Activated CD4-positive, alpha-beta memory T cell treated with anti-CD3 and anti-CD28 coated beads, Interleukin-2, amount 10 ng/mL, durations not matched to agents 7 days and 5 days (primary cell): ENCODE data around the gene GIGYF2. TPM values are rescaled to one million over a fixed set of nuclear protein-coding genes. Genes with fewer than 3 reads are reported as not detected.

Experiments
- CTCF ChIA-PET: fragments of 350-600 bp; sonication (Branson Sonifier 250); formaldehyde crosslinking; loops from one replicate; lab custom pipeline; 2021; ENCODE audit warnings: antibody characterized with exemption, inconsistent platforms; lab: Charles Lee
- POLR2A ChIA-PET: fragments of 350-600 bp; sonication (Branson Sonifier 250); formaldehyde crosslinking; loops from one replicate; lab custom pipeline; 2021; ENCODE audit warnings: antibody characterized with exemption; lab: Charles Lee
- DNase-seq: peaks from one replicate; pipeline ENCODE4 v3.0.0-alpha.2; 2020
- H3K27ac Mint-ChIP-seq: one replicate; pipeline ENCODE4 v1.8.0; 2021; ENCODE audit warnings: mild to moderate bottlenecking, mixed read lengths
- H3K27me3 Mint-ChIP-seq: one replicate; pipeline ENCODE4 v1.8.0; 2021; ENCODE audit warnings: mixed read lengths
- H3K36me3 Mint-ChIP-seq: one replicate; pipeline ENCODE4 v1.8.0; 2021; ENCODE audit warnings: low read depth, mixed read lengths
- H3K4me1 Mint-ChIP-seq: one replicate; pipeline ENCODE4 v1.8.0; 2021; ENCODE audit warnings: mixed read lengths
- H3K4me3 Mint-ChIP-seq: one replicate; pipeline ENCODE4 v1.8.0; 2021; ENCODE audit warnings: mild to moderate bottlenecking, mixed read lengths
- H3K9me3 Mint-ChIP-seq: one replicate; pipeline ENCODE4 v1.8.0; 2021; ENCODE audit warnings: mixed read lengths
- total RNA-seq, 2 experiments: library from RNA; stranded (reverse); gene quantifications; one replicate each; pipeline ENCODE4 v1.2.3, GENCODE V29; 2021

Gene GIGYF2
- total RNA-seq, 2 experiments from 2014 or later: 56.5 to 59.9 TPM

- Mint-ChIP-seq H3K27me3 (no peaks in the 10 kb centered on the region), H3K36me3 (peaks cover 27% of the 10 kb centered on the region), H3K4me1 (peaks cover 18% of the 10 kb centered on the region), H3K27ac (no peak overlapping the region), H3K4me3 (no peak overlapping the region), H3K9me3 (no peaks in the 10 kb centered on the region)
- ChIA-PET POLR2A (interaction anchor here (1.6 kb wide), 1 partner anchor 8 kb away, joined by 5 read pairs; no protein-coding TSS in a partner anchor), CTCF (no interaction called here)
- DNase-seq: no peak
Observed at GRCh38 chr2:232779465-232779864, 82.3 kb downstream of the GIGYF2 start.

- Mint-ChIP-seq H3K27ac (no peak overlapping the region), H3K27me3 (no peaks in the 10 kb centered on the region), H3K4me3 (no peak overlapping the region), H3K4me1 (peaks cover 21% of the 10 kb centered on the region), H3K9me3 (no peaks in the 10 kb centered on the region), H3K36me3 (peaks cover 28% of the 10 kb centered on the region)
- POLR2A ChIA-PET: interaction anchor here (0.7 to 1.6 kb wide), 2 partner anchors 8 to 10 kb away, joined by 3 to 5 read pairs; no protein-coding TSS in a partner anchor
- no peak for DNase-seq
- CTCF ChIA-PET: no interaction called here
Observed at GRCh38 chr2:232779934-232780333, 82.8 kb downstream of the GIGYF2 start.

GRCh38 chr2:232781765-232782164 is 84.6 kb downstream of the GIGYF2 start:
- H3K4me3 Mint-ChIP-seq: no peak overlapping the region
- peaks cover 34% of the 10 kb centered on the region for H3K36me3 Mint-ChIP-seq
- ChIA-PET CTCF (no interaction called here), POLR2A (interaction anchor here (1.2 kb wide), 1 partner anchor 9 kb away, joined by 5 read pairs; no protein-coding TSS in a partner anchor)
- peak; percentile 47 for DNase-seq
- H3K27me3 Mint-ChIP-seq: no peaks in the 10 kb centered on the region
- H3K27ac Mint-ChIP-seq: peak overlapping the region; percentile 68
- H3K9me3 Mint-ChIP-seq: no peaks in the 10 kb centered on the region
- H3K4me1 Mint-ChIP-seq: peaks cover 21% of the 10 kb centered on the region

- Mint-ChIP-seq H3K4me3 (no peak overlapping the region), H3K36me3 (peaks cover 46% of the 10 kb centered on the region), H3K27me3 (no peaks in the 10 kb centered on the region), H3K4me1 (peaks cover 21% of the 10 kb centered on the region), H3K9me3 (no peaks in the 10 kb centered on the region), H3K27ac (no peak overlapping the region)
- CTCF ChIA-PET: interaction anchor here (1.0 to 1.3 kb wide), 3 partner anchors 10 to 26 kb away, joined by 3 to 4 read pairs (median 3); no protein-coding TSS in a partner anchor
- POLR2A ChIA-PET: interaction anchor here (0.7 to 1.1 kb wide), 2 partner anchors 11 to 17 kb away, joined by 3 to 4 read pairs; no protein-coding TSS in a partner anchor
- DNase-seq: no peak
Observed at GRCh38 chr2:232783278-232783677, 86.1 kb downstream of the GIGYF2 start.

GRCh38 chr2:232787806-232788205 is 90.7 kb downstream of the GIGYF2 start:
- Mint-ChIP-seq H3K9me3 (no peaks in the 10 kb centered on the region), H3K27me3 (no peaks in the 10 kb centered on the region), H3K27ac (no peak overlapping the region), H3K36me3 (peaks cover 68% of the 10 kb centered on the region), H3K4me3 (no peak overlapping the region), H3K4me1 (peaks cover 6% of the 10 kb centered on the region)
- POLR2A ChIA-PET: no interaction called here
- CTCF ChIA-PET: interaction anchor here (0.9 kb wide), 1 partner anchor 15 kb away, joined by 3 read pairs; no protein-coding TSS in a partner anchor
- DNase-seq: no peak

- CTCF ChIA-PET: no interaction called here
- no peaks in the 10 kb centered on the region for H3K9me3 Mint-ChIP-seq
- no peak overlapping the region for H3K27ac Mint-ChIP-seq
- no peaks in the 10 kb centered on the region for H3K27me3 Mint-ChIP-seq
- POLR2A ChIA-PET: no interaction called here
- peaks cover 3% of the 10 kb centered on the region for H3K4me1 Mint-ChIP-seq
- peaks cover 58% of the 10 kb centered on the region for H3K36me3 Mint-ChIP-seq
- DNase-seq: no peak
- no peak overlapping the region for H3K4me3 Mint-ChIP-seq
Observed at GRCh38 chr2:232789082-232789481, 92.0 kb downstream of the GIGYF2 start.

GRCh38 chr2:232791518-232791917 is 94.4 kb downstream of the GIGYF2 start:
- H3K27ac Mint-ChIP-seq: no peak overlapping the region
- ChIA-PET POLR2A (no interaction called here), CTCF (interaction anchor here (0.6 kb wide), 1 partner anchor 22 kb away, joined by 3 read pairs; no protein-coding TSS in a partner anchor)
- H3K9me3 Mint-ChIP-seq: no peaks in the 10 kb centered on the region
- no peaks in the 10 kb centered on the region for H3K4me1 Mint-ChIP-seq
- H3K27me3 Mint-ChIP-seq: no peaks in the 10 kb centered on the region
- H3K4me3 Mint-ChIP-seq: no peak overlapping the region
- DNase-seq: no peak
- H3K36me3 Mint-ChIP-seq: peaks cover 63% of the 10 kb centered on the region

GRCh38 chr2:232793271-232793670 is 96.1 kb downstream of the GIGYF2 start:
- no peak for DNase-seq
- Mint-ChIP-seq H3K4me1 (no peaks in the 10 kb centered on the region), H3K27ac (no peak overlapping the region), H3K4me3 (no peak overlapping the region), H3K9me3 (no peaks in the 10 kb centered on the region), H3K36me3 (peaks cover 64% of the 10 kb centered on the region), H3K27me3 (no peaks in the 10 kb centered on the region)
- POLR2A ChIA-PET: no interaction called here
- CTCF ChIA-PET: no interaction called here

- Mint-ChIP-seq H3K36me3 (peaks cover 61% of the 10 kb centered on the region), H3K9me3 (no peaks in the 10 kb centered on the region), H3K27me3 (no peaks in the 10 kb centered on the region), H3K4me1 (no peaks in the 10 kb centered on the region), H3K27ac (no peak overlapping the region), H3K4me3 (no peak overlapping the region)
- CTCF ChIA-PET: interaction anchor here (0.7 kb wide), 1 partner anchor 1278 kb away, joined by 3 read pairs; no protein-coding TSS in a partner anchor
- POLR2A ChIA-PET: interaction anchor here (0.5 kb wide), 1 partner anchor 42 kb away, joined by 3 read pairs; no protein-coding TSS in a partner anchor
- no peak for DNase-seq
Observed at GRCh38 chr2:232794981-232795380, 97.8 kb downstream of the GIGYF2 start.

- no peak for DNase-seq
- H3K27ac Mint-ChIP-seq: no peak overlapping the region
- ChIA-PET POLR2A (interaction anchor here (0.6 to 1.2 kb wide), 2 partner anchors 300 to 411 kb away, joined by 3 read pairs; no protein-coding TSS in a partner anchor), CTCF (no interaction called here)
- no peak overlapping the region for H3K4me3 Mint-ChIP-seq
- no peaks in the 10 kb centered on the region for H3K27me3 Mint-ChIP-seq
- no peaks in the 10 kb centered on the region for H3K4me1 Mint-ChIP-seq
- peaks cover 61% of the 10 kb centered on the region for H3K36me3 Mint-ChIP-seq
- no peaks in the 10 kb centered on the region for H3K9me3 Mint-ChIP-seq
Observed at GRCh38 chr2:232795920-232796319, 98.8 kb downstream of the GIGYF2 start.

GRCh38 chr2:232798187-232798586 is 101.1 kb downstream of the GIGYF2 start:
- POLR2A ChIA-PET: interaction anchor here (0.6 kb wide), 1 partner anchor 250 kb away, joined by 3 read pairs; no protein-coding TSS in a partner anchor
- Mint-ChIP-seq H3K36me3 (peaks cover 66% of the 10 kb centered on the region), H3K27ac (no peak overlapping the region), H3K4me3 (no peak overlapping the region), H3K27me3 (no peaks in the 10 kb centered on the region), H3K4me1 (no peaks in the 10 kb centered on the region), H3K9me3 (peaks cover 11% of the 10 kb centered on the region)
- CTCF ChIA-PET: interaction anchor here (1.1 to 2.1 kb wide), 2 partner anchors 11 to 16 kb away, joined by 3 to 5 read pairs; no protein-coding TSS in a partner anchor
- no peak for DNase-seq

- ChIA-PET POLR2A (no interaction called here), CTCF (no interaction called here)
- H3K4me1 Mint-ChIP-seq: no peaks in the 10 kb centered on the region
- H3K36me3 Mint-ChIP-seq: peaks cover 67% of the 10 kb centered on the region
- no peak overlapping the region for H3K4me3 Mint-ChIP-seq
- H3K27ac Mint-ChIP-seq: no peak overlapping the region
- no peak for DNase-seq
- H3K9me3 Mint-ChIP-seq: peaks cover 11% of the 10 kb centered on the region
- no peaks in the 10 kb centered on the region for H3K27me3 Mint-ChIP-seq
Observed at GRCh38 chr2:232800166-232800565, 103.0 kb downstream of the GIGYF2 start.

GRCh38 chr2:232802091-232802490 is 105.0 kb downstream of the GIGYF2 start:
- H3K36me3 Mint-ChIP-seq: peaks cover 65% of the 10 kb centered on the region
- H3K4me3 Mint-ChIP-seq: no peak overlapping the region
- H3K4me1 Mint-ChIP-seq: no peaks in the 10 kb centered on the region
- peaks cover 11% of the 10 kb centered on the region for H3K9me3 Mint-ChIP-seq
- CTCF ChIA-PET: no interaction called here
- POLR2A ChIA-PET: no interaction called here
- no peak for DNase-seq
- no peak overlapping the region for H3K27ac Mint-ChIP-seq
- H3K27me3 Mint-ChIP-seq: no peaks in the 10 kb centered on the region
